GM23338 (cell line): ENCODE data around the gene HMGB4. TPM values are rescaled to one million over a fixed set of nuclear protein-coding genes. Genes with fewer than 3 reads are reported as not detected.

ENCODE experiments used
- ATAC-seq: fragments of 200-7000 bp; cut with Tn5 transposase; 3 replicates; pipeline ENCODE4 v1.9.1; 2020
- DNase-seq: peaks from one replicate; pipeline ENCODE4 v3.0.0-alpha.2; 2015; ENCODE audit warnings: low spot score
- H2AFZ ChIP-seq: fragments of 200-600 bp; sonication (generic); 2 replicates; pipeline ENCODE4 v1.8.0; 2016; ENCODE audit warnings: antibody characterized with exemption, mild to moderate bottlenecking, moderate library complexity
- H3F3A ChIP-seq: fragments of 200-600 bp; sonication (generic); replicated peaks from 2 replicates; pipeline ENCODE4 v1.8.0; 2017; ENCODE audit warnings: antibody characterized with exemption, mixed run types, low read depth
- H3K27ac ChIP-seq: fragments of 200-600 bp; sonication (generic); 2 replicates; pipeline ENCODE4 v1.6.1; 2016; ENCODE audit warnings: low read depth
- H3K27me3 ChIP-seq: fragments of 200-600 bp; sonication (generic); 2 replicates; pipeline ENCODE4 v1.8.0; 2016; ENCODE audit warnings: mild to moderate bottlenecking, mixed run types, moderate library complexity; ENCODE audit not compliant: insufficient read depth
- H3K36me3 ChIP-seq: fragments of 200-600 bp; sonication (generic); 2 replicates; pipeline ENCODE4 v1.8.0; 2016; ENCODE audit warnings: mild to moderate bottlenecking; ENCODE audit not compliant: insufficient read depth
- H3K4me1 ChIP-seq: fragments of 200-600 bp; sonication (generic); 2 replicates; pipeline ENCODE4 v1.8.0; 2016; ENCODE audit warnings: mild to moderate bottlenecking, moderate library complexity; ENCODE audit not compliant: insufficient read depth
- H3K4me2 ChIP-seq: fragments of 200-600 bp; sonication (generic); 2 replicates; pipeline ENCODE4 v1.7.1; 2017; ENCODE audit warnings: mixed run types
- H3K4me3 ChIP-seq: fragments of 200-600 bp; sonication (generic); 2 replicates; pipeline ENCODE4 v1.6.1; 2016; ENCODE audit warnings: mixed run types
- H3K79me2 ChIP-seq: fragments of 200-600 bp; sonication (generic); replicated peaks from 2 replicates; pipeline ENCODE4 v1.8.0; 2017; ENCODE audit warnings: mild to moderate bottlenecking; ENCODE audit not compliant: insufficient read depth
- H3K9me2 ChIP-seq: fragments of 200-600 bp; sonication (generic); 2 replicates; pipeline ENCODE4 v1.8.0; 2017; ENCODE audit not compliant: insufficient read depth
- H4K20me1 ChIP-seq: fragments of 200-600 bp; sonication (generic); replicated peaks from 2 replicates; pipeline ENCODE4 v1.8.0; 2017; ENCODE audit warnings: mild to moderate bottlenecking; ENCODE audit not compliant: insufficient read depth
- H3K27ac Mint-ChIP-seq: 2 replicates; pipeline ENCODE4 v1.8.0; 2020; ENCODE audit warnings: inconsistent platforms, mild to moderate bottlenecking, moderate library complexity, mixed read lengths
- H3K27me3 Mint-ChIP-seq: 3 replicates; pipeline ENCODE4 v1.8.0; 2022; ENCODE audit warnings: low read depth, mild to moderate bottlenecking, moderate library complexity, mixed read lengths, inconsistent platforms; ENCODE audit not compliant: insufficient read depth, poor library complexity
- H3K36me3 Mint-ChIP-seq: 3 replicates; pipeline ENCODE4 v1.8.0; 2021; ENCODE audit warnings: low read depth, mild to moderate bottlenecking, inconsistent platforms, moderate library complexity, mixed read lengths
- H3K4me1 Mint-ChIP-seq: 3 replicates; pipeline ENCODE4 v1.8.0; 2020; ENCODE audit warnings: mild to moderate bottlenecking, inconsistent platforms, mixed read lengths
- H3K4me3 Mint-ChIP-seq: 3 replicates; pipeline ENCODE4 v1.8.0; 2021; ENCODE audit warnings: moderate library complexity, mild to moderate bottlenecking, inconsistent platforms, mixed read lengths
- H3K9me3 Mint-ChIP-seq: 3 replicates; pipeline ENCODE4 v1.8.0; 2020; ENCODE audit warnings: moderate library complexity, mild to moderate bottlenecking, inconsistent platforms, mixed read lengths
- CREB1 ChIP-seq: fragments of 250-450 bp; sonication (Bioruptor Pico); IDR thresholded peaks from 2 replicates; pipeline ENCODE4 v1.5.0; 2020; ENCODE audit warnings: low read depth, mild to moderate bottlenecking, moderate library complexity
- EZH2 ChIP-seq: fragments of 200-600 bp; sonication (generic); IDR thresholded peaks from one replicate; pipeline ENCODE4 v1.8.0; 2017; ENCODE audit warnings: antibody characterized with exemption, mild to moderate bottlenecking, low read depth; ENCODE audit not compliant: unreplicated experiment
- EZH2phosphoT487 ChIP-seq: fragments of 200-600 bp; sonication (generic); IDR thresholded peaks from one replicate; pipeline ENCODE4 v1.8.1; 2018; ENCODE audit warnings: antibody characterized with exemption; ENCODE audit not compliant: unreplicated experiment
- JUNB ChIP-seq: IDR thresholded peaks from one replicate; pipeline ENCODE4 v1.6.1; 2016; ENCODE audit warnings: antibody characterized with exemption; ENCODE audit not compliant: unreplicated experiment
- NANOG ChIP-seq: IDR thresholded peaks from 2 replicates; pipeline ENCODE4 v1.6.1; 2016; ENCODE audit warnings: antibody characterized with exemption, borderline replicate concordance
- REST ChIP-seq: IDR thresholded peaks from one replicate; pipeline ENCODE4 v1.6.1; 2018; ENCODE audit warnings: antibody characterized with exemption; ENCODE audit not compliant: unreplicated experiment
- ZNF331 ChIP-seq: fragments of 250-450 bp; sonication (Bioruptor Pico); IDR thresholded peaks from 2 replicates; pipeline ENCODE4 v1.5.0; 2020; ENCODE audit warnings: low read depth, mild to moderate bottlenecking, moderate library complexity
- polyA plus RNA-seq: library from polyadenylated mRNA; unstranded; fragments of >200 nt; fragmentation: Nextera tagmentation; extraction: Ambion mirVana; gene quantifications from 2 replicates; pipeline ENCODE4 v1.2.1, GENCODE V29; 2016
- total RNA-seq: library from RNA; depleted of rRNA; stranded (reverse); fragments of >200 nt; shearing (Covaris generic); gene quantifications from 2 replicates; pipeline ENCODE4 v1.2.3, GENCODE V29; 2014
- TF ChIP-seq, protein P1 (sequence below): IDR thresholded peaks from 2 replicates; pipeline ENCODE4 v1.6.1; 2016; ENCODE audit warnings: antibody characterized with exemption
- TF ChIP-seq, protein P2 (sequence below): fragments of 250-450 bp; sonication (Bioruptor Pico); IDR thresholded peaks from 2 replicates; pipeline ENCODE4 v1.5.0; 2020; ENCODE audit warnings: mild to moderate bottlenecking, moderate library complexity

HMGB4 gene
- total and polyA plus RNA-seq, 2 experiments from 2014 or later, result not detected

- H3K27ac Mint-ChIP-seq, result no peak overlapping the region
- ATAC-seq, result no peak
- Histone ChIP-seq H3K27me3 (no peaks in the 10 kb centered on the region), H2AFZ (no peak overlapping the region), H3K4me3 (no peak overlapping the region), H3K79me2 (no peaks in the 10 kb centered on the region), H3K27ac (no peak overlapping the region), H3K4me2 (no peak overlapping the region), H3K36me3 (no peaks in the 10 kb centered on the region), H3K4me1 (no peaks in the 10 kb centered on the region), H4K20me1 (no peaks in the 10 kb centered on the region), H3F3A (no peaks in the 10 kb centered on the region), H3K9me2 (no peaks in the 10 kb centered on the region)
- peaks cover 5% of the 10 kb centered on the region for H3K27me3 Mint-ChIP-seq
- H3K4me1 Mint-ChIP-seq, result no peaks in the 10 kb centered on the region; the same call in 2 of the 3 replicates
- peak; percentile 7 for DNase-seq
- H3K4me3 Mint-ChIP-seq, result no peak overlapping the region
- no peak for TF ChIP-seq EZH2
- H3K36me3 Mint-ChIP-seq, result peaks cover 15% of the 10 kb centered on the region; the same call in 1 of the 3 replicates
- no peaks in the 10 kb centered on the region; the same call in 2 of the 3 replicates for H3K9me3 Mint-ChIP-seq
Observed at GRCh38 chr1:33818071-33818470, 45.8 kb upstream of the HMGB4 start.

DNA sequence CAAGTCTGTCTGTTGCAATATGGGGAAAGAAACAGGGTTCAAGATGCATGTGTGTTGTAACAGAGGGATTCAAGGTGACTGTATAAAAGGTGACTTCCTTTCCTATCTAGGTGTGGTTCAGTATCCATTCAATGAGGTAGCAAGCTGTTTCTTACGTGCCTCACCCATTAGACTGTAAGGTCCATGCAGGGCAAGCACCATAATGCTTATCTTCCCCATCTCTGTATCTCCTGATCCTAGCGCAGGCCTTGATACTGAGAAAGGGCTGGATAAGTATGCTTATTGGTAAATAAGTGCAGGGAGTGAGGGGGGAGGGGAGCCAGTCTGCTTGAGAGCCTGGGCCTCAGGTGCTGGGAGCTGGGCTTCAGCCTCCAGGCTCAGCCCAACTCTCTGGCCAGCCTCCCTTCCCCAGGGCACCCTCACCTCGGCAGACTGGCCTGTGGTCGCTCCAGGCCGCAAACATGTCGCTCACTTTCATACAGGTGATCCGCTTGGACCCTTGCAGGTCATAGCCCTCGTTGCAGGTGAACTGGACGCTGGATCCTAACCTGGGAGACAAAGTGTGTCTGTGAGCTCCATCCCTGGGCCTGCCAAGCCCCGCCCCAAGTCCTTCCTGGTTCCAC lies 44.5 kb upstream of the HMGB4 start:
- DNase-seq, result no peak
- Histone ChIP-seq H3K79me2 (no peaks in the 10 kb centered on the region), H2AFZ (no peak overlapping the region), H3K9me2 (no peaks in the 10 kb centered on the region), H3K4me1 (no peaks in the 10 kb centered on the region), H3K27me3 (no peaks in the 10 kb centered on the region), H3K4me2 (no peak overlapping the region), H4K20me1 (no peaks in the 10 kb centered on the region), H3K4me3 (no peak overlapping the region), H3K36me3 (no peaks in the 10 kb centered on the region), H3K27ac (no peak overlapping the region), H3F3A (no peaks in the 10 kb centered on the region)
- no peak overlapping the region for H3K4me3 Mint-ChIP-seq
- no peak overlapping the region for H3K27ac Mint-ChIP-seq
- no peaks in the 10 kb centered on the region; the same call in 2 of the 3 replicates for H3K4me1 Mint-ChIP-seq
- no peaks in the 10 kb centered on the region; the same call in 2 of the 3 replicates for H3K9me3 Mint-ChIP-seq
- H3K36me3 Mint-ChIP-seq, result peaks cover 16% of the 10 kb centered on the region; the same call in 2 of the 3 replicates
- peaks cover 3% of the 10 kb centered on the region for H3K27me3 Mint-ChIP-seq
- ATAC-seq, result no peak
- TF ChIP-seq, protein P1, sequence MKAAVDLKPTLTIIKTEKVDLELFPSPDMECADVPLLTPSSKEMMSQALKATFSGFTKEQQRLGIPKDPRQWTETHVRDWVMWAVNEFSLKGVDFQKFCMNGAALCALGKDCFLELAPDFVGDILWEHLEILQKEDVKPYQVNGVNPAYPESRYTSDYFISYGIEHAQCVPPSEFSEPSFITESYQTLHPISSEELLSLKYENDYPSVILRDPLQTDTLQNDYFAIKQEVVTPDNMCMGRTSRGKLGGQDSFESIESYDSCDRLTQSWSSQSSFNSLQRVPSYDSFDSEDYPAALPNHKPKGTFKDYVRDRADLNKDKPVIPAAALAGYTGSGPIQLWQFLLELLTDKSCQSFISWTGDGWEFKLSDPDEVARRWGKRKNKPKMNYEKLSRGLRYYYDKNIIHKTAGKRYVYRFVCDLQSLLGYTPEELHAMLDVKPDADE, result no peak
- TF ChIP-seq, protein P2, sequence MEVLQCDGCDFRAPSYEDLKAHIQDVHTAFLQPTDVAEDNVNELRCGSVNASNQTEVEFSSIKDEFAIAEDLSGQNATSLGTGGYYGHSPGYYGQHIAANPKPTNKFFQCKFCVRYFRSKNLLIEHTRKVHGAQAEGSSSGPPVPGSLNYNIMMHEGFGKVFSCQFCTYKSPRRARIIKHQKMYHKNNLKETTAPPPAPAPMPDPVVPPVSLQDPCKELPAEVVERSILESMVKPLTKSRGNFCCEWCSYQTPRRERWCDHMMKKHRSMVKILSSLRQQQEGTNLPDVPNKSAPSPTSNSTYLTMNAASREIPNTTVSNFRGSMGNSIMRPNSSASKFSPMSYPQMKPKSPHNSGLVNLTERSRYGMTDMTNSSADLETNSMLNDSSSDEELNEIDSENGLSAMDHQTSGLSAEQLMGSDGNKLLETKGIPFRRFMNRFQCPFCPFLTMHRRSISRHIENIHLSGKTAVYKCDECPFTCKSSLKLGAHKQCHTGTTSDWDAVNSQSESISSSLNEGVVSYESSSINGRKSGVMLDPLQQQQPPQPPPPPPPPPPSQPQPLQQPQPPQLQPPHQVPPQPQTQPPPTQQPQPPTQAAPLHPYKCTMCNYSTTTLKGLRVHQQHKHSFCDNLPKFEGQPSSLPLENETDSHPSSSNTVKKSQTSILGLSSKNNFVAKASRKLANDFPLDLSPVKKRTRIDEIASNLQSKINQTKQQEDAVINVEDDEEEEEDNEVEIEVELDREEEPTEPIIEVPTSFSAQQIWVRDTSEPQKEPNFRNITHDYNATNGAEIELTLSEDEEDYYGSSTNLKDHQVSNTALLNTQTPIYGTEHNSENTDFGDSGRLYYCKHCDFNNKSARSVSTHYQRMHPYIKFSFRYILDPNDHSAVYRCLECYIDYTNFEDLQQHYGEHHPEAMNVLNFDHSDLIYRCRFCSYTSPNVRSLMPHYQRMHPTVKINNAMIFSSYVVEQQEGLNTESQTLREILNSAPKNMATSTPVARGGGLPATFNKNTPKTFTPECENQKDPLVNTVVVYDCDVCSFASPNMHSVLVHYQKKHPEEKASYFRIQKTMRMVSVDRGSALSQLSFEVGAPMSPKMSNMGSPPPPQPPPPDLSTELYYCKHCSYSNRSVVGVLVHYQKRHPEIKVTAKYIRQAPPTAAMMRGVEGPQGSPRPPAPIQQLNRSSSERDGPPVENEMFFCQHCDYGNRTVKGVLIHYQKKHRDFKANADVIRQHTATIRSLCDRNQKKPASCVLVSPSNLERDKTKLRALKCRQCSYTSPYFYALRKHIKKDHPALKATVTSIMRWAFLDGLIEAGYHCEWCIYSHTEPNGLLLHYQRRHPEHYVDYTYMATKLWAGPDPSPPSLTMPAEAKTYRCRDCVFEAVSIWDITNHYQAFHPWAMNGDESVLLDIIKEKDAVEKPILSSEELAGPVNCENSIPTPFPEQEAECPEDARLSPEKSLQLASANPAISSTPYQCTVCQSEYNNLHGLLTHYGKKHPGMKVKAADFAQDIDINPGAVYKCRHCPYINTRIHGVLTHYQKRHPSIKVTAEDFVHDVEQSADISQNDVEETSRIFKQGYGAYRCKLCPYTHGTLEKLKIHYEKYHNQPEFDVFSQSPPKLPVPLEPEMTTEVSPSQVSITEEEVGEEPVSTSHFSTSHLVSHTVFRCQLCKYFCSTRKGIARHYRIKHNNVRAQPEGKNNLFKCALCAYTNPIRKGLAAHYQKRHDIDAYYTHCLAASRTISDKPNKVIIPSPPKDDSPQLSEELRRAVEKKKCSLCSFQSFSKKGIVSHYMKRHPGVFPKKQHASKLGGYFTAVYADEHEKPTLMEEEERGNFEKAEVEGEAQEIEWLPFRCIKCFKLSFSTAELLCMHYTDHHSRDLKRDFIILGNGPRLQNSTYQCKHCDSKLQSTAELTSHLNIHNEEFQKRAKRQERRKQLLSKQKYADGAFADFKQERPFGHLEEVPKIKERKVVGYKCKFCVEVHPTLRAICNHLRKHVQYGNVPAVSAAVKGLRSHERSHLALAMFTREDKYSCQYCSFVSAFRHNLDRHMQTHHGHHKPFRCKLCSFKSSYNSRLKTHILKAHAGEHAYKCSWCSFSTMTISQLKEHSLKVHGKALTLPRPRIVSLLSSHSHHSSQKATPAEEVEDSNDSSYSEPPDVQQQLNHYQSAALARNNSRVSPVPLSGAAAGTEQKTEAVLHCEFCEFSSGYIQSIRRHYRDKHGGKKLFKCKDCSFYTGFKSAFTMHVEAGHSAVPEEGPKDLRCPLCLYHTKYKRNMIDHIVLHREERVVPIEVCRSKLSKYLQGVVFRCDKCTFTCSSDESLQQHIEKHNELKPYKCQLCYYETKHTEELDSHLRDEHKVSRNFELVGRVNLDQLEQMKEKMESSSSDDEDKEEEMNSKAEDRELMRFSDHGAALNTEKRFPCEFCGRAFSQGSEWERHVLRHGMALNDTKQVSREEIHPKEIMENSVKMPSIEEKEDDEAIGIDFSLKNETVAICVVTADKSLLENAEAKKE (CRISPR knock-in tag), result no peak
- TF ChIP-seq CREB1 (CRISPR knock-in tag), result no peak
- no peak for TF ChIP-seq ZNF331 (CRISPR knock-in tag)
- no peak for TF ChIP-seq EZH2phosphoT487
- TF ChIP-seq REST, result no peak
- no peak for TF ChIP-seq NANOG
- TF ChIP-seq JUNB, result no peak
